H9 (cell line): ENCODE data around the gene FZD10. TPM values are rescaled to one million over a fixed set of nuclear protein-coding genes. Genes with fewer than 3 reads are reported as not detected.

ENCODE experiments used
- DNase-seq: peaks from one replicate; pipeline ENCODE4 v3.0.0-alpha.2; 2017
- H2AFZ ChIP-seq: one replicate; pipeline ENCODE4 v1.6.1; 2013; ENCODE audit warnings: mild to moderate bottlenecking, low read length, control low read depth, moderate library complexity
- H2AK5ac ChIP-seq: 2 replicates; pipeline ENCODE4 v1.6.1; 2013; ENCODE audit warnings: low read length, control low read depth, mixed read lengths; ENCODE audit not compliant: insufficient read length
- H2BK120ac ChIP-seq: one replicate; pipeline ENCODE4 v1.6.1; 2013; ENCODE audit warnings: low read depth, mild to moderate bottlenecking, low read length, control low read depth, inconsistent platforms; ENCODE audit not compliant: poor library complexity, severe bottlenecking
- H2BK12ac ChIP-seq: 2 replicates; pipeline ENCODE4 v1.6.1; 2013; ENCODE audit warnings: low read length, control low read depth, mixed read lengths, low read depth; ENCODE audit not compliant: insufficient read length
- H2BK15ac ChIP-seq: 2 replicates; pipeline ENCODE4 v1.6.1; 2013; ENCODE audit warnings: low read depth, low read length, control low read depth
- H2BK20ac ChIP-seq: one replicate; pipeline ENCODE4 v1.6.1; 2013; ENCODE audit warnings: low read depth, mild to moderate bottlenecking, low read length, control low read depth, inconsistent platforms; ENCODE audit not compliant: poor library complexity, severe bottlenecking
- H2BK5ac ChIP-seq: 2 replicates; pipeline ENCODE4 v1.6.1; 2013; ENCODE audit warnings: low read length, control low read depth, mixed read lengths; ENCODE audit not compliant: insufficient read length
- H3K14ac ChIP-seq: 2 replicates; pipeline ENCODE4 v1.6.1; 2013; ENCODE audit warnings: low read length, control low read depth; ENCODE audit not compliant: insufficient read depth
- H3K18ac ChIP-seq: 2 replicates; pipeline ENCODE4 v1.6.1; 2013; ENCODE audit warnings: low read depth, mild to moderate bottlenecking, mixed read lengths, low read length, control low read depth; ENCODE audit not compliant: insufficient read length
- H3K23ac ChIP-seq: 2 replicates; pipeline ENCODE4 v1.6.1; 2013; ENCODE audit warnings: low read length, control low read depth, mixed read lengths, low read depth; ENCODE audit not compliant: insufficient read length
- H3K23me2 ChIP-seq: 2 replicates; pipeline ENCODE4 v1.6.1; 2013; ENCODE audit warnings: low read depth, mild to moderate bottlenecking, mixed read lengths, low read length, control low read depth; ENCODE audit not compliant: insufficient read length, poor library complexity, severe bottlenecking
- H3K27ac ChIP-seq: 2 replicates; pipeline ENCODE4 v1.5.1; 2013; ENCODE audit warnings: low read length, control low read depth, mixed read lengths, low read depth; ENCODE audit not compliant: insufficient read length
- H3K27me3 ChIP-seq: 2 replicates; pipeline ENCODE4 v1.6.1; 2013; ENCODE audit warnings: low read length, control low read depth, inconsistent platforms; ENCODE audit not compliant: insufficient read depth
- H3K4ac ChIP-seq: 2 replicates; pipeline ENCODE4 v1.6.1; 2013; ENCODE audit warnings: low read depth, mild to moderate bottlenecking, control low read depth, inconsistent platforms, low read length, moderate library complexity
- H3K4me1 ChIP-seq: 2 replicates; pipeline ENCODE4 v1.6.1; 2013; ENCODE audit warnings: low read length, control low read depth, inconsistent platforms; ENCODE audit not compliant: insufficient read depth
- H3K4me2 ChIP-seq: 2 replicates; pipeline ENCODE4 v1.6.1; 2013; ENCODE audit warnings: low read length, control low read depth, mixed read lengths; ENCODE audit not compliant: insufficient read length, insufficient read depth
- H3K56ac ChIP-seq: 2 replicates; pipeline ENCODE4 v1.6.1; 2013; ENCODE audit warnings: low read depth, mild to moderate bottlenecking, mixed read lengths, low read length, control low read depth; ENCODE audit not compliant: insufficient read length
- H3K79me1 ChIP-seq: 2 replicates; pipeline ENCODE4 v1.6.1; 2013; ENCODE audit warnings: low read depth, mild to moderate bottlenecking, moderate library complexity, low read length, control low read depth, inconsistent platforms; ENCODE audit not compliant: insufficient read depth, poor library complexity, severe bottlenecking
- H3K79me2 ChIP-seq: 2 replicates; pipeline ENCODE4 v1.6.1; 2013; ENCODE audit warnings: low read length, control low read depth, inconsistent platforms; ENCODE audit not compliant: insufficient read depth
- H3K9ac ChIP-seq: 2 replicates; pipeline ENCODE4 v1.6.1; 2013; ENCODE audit warnings: low read length, control low read depth, mixed read lengths; ENCODE audit not compliant: insufficient read length; ENCODE audit errors: extremely low read depth
- H3K9me3 ChIP-seq: one replicate; pipeline ENCODE4 v1.6.1; 2013; ENCODE audit warnings: low read depth, low read length, inconsistent platforms; ENCODE audit not compliant: control insufficient read depth
- H3T11ph ChIP-seq: one replicate; pipeline ENCODE4 v1.6.1; 2013; ENCODE audit warnings: mild to moderate bottlenecking, low read length, control low read depth, inconsistent platforms
- H4K20me1 ChIP-seq: one replicate; pipeline ENCODE4 v1.6.1; 2013; ENCODE audit not compliant: control insufficient read depth, insufficient read length, insufficient read depth
- H4K5ac ChIP-seq: 2 replicates; pipeline ENCODE4 v1.6.1; 2013; ENCODE audit warnings: low read depth, mild to moderate bottlenecking, mixed read lengths, low read length, control low read depth; ENCODE audit not compliant: insufficient read length
- H4K8ac ChIP-seq: replicated peaks from 2 replicates; pipeline ENCODE4 v1.6.1; 2013; ENCODE audit warnings: low read length, control low read depth, mixed read lengths, low read depth; ENCODE audit not compliant: insufficient read length
- H4K91ac ChIP-seq: 2 replicates; pipeline ENCODE4 v1.6.1; 2013; ENCODE audit warnings: low read depth, mild to moderate bottlenecking, moderate library complexity, mixed read lengths, low read length, control low read depth; ENCODE audit not compliant: insufficient read length
- H3K27ac Mint-ChIP-seq, 3 experiments: 2 replicates in 2 of 3; 3 replicates in 1 of 3; pipeline ENCODE4 v1.8.0; 2020 to 2021; ENCODE audit warnings: mixed read lengths in 3 of 3, mild to moderate bottlenecking in 1 of 3, moderate library complexity in 1 of 3
- H3K27me3 Mint-ChIP-seq: 2 replicates; pipeline ENCODE4 v1.8.0; 2021; ENCODE audit warnings: low read depth, mild to moderate bottlenecking, moderate library complexity, mixed read lengths
- H3K36me3 Mint-ChIP-seq, 3 experiments: 2 replicates in 2 of 3; 3 replicates in 1 of 3; pipeline ENCODE4 v1.8.0; 2020 to 2021; ENCODE audit warnings: low read depth in 3 of 3, mixed read lengths in 3 of 3; ENCODE audit not compliant: insufficient read depth in 1 of 3
- H3K4me1 Mint-ChIP-seq, 2 experiments: 2 replicates each; pipeline ENCODE4 v1.8.0; 2020; ENCODE audit warnings: mixed read lengths in 2 of 2
- H3K4me3 Mint-ChIP-seq, 2 experiments: 2 replicates in 1 of 2; 3 replicates in 1 of 2; pipeline ENCODE4 v1.8.0; 2020 to 2021; ENCODE audit warnings: mild to moderate bottlenecking in 2 of 2, mixed read lengths in 2 of 2, moderate library complexity in 1 of 2
- H3K9me3 Mint-ChIP-seq, 2 experiments: 2 replicates in 1 of 2; 3 replicates in 1 of 2; pipeline ENCODE4 v1.8.0; 2020; ENCODE audit warnings: mild to moderate bottlenecking in 2 of 2, mixed read lengths in 2 of 2, moderate library complexity in 1 of 2
- WGBS: extraction: QIAGEN DNeasy Blood & Tissue Kit; methylation state at CpG from one replicate; pipeline ENCODE4 v1.1.7; 2013; ENCODE audit warnings: missing lambda C conversion rate, low lambda C conversion rate, mixed read lengths; ENCODE audit not compliant: insufficient read length; ENCODE audit errors: extremely low coverage; 5-methylcytosine and 5-hydroxymethylcytosine counted together
- total RNA-seq: library from RNA; stranded (reverse); gene quantifications from 2 replicates; pipeline ENCODE4 v1.2.1, GENCODE V29; 2021
- TF ChIP-seq, protein P1 (sequence below): fragments of 200-600 bp; sonication (generic); conservative IDR thresholded peaks from 3 replicates; pipeline ENCODE4 v1.8.0; 2021; ENCODE audit warnings: antibody characterized with exemption, mild to moderate bottlenecking

Gene FZD10
- total RNA-seq, 1 experiment from 2014 or later, result 1.0 TPM

DNA sequence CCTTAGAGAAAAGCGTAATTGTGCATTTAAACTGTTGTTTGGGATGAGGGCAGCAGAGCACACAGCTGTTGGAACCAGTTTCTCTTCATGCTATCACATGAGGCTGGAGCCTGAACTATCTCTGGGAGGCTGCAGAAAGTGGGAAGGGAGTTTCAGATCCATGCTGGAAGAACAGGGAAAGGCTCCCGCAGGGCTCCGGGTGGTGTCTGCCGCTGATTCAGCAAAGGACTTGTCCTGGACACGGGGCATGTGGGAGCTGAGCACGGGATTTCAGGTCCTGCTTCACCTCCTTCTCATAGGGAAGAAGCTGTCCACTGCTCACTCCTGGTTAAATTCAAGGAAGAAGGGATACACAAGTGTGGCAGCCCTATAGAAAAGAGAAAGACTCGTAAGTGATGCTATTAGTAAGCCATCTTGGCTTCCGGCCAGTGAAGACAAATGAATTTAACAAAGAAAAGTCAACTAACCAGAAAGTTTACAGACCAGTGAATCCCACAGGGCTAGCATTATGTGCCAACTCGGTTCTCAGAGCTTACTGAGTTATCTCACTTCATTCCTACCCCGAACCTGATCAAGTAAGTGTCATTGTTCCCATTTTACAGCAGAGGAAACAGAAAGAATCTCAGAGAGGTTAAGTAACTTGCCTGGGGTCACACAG, 6.7 kb upstream of the FZD10 start:
- Mint-ChIP-seq H3K36me3 (no peaks in the 10 kb centered on the region), H3K4me3 (no peak overlapping the region), H3K27ac (no peak overlapping the region), H3K4me1 (peaks cover 7 to 15% of the 10 kb centered on the region in 2 experiments), H3K27me3 (peaks cover 69% of the 10 kb centered on the region), H3K9me3 (no peaks in the 10 kb centered on the region; a peak in 1 of 5 replicates)
- Histone ChIP-seq H4K91ac (no peak overlapping the region), H2AK5ac (no peak overlapping the region), H4K8ac (no peak overlapping the region), H3K4me1 (peaks cover 6% of the 10 kb centered on the region; the same call in 1 of the 2 replicates), H4K5ac (no peak overlapping the region), H4K20me1 (no peaks in the 10 kb centered on the region), H3K23ac (no peak overlapping the region), H3K4ac (no peak overlapping the region), H2AFZ (no peak overlapping the region), H3K79me2 (no peaks in the 10 kb centered on the region), H3K79me1 (no peaks in the 10 kb centered on the region), H3K9me3 (no peaks in the 10 kb centered on the region), H2BK5ac (no peak overlapping the region), H3K4me2 (no peak overlapping the region), H2BK12ac (no peak overlapping the region), H3T11ph (no peak overlapping the region), H3K23me2 (peaks cover 2% of the 10 kb centered on the region), H3K27me3 (peaks cover 47% of the 10 kb centered on the region), H3K18ac (no peak overlapping the region), H2BK15ac (no peak overlapping the region), H3K9ac (no peak overlapping the region), H3K27ac (no peak overlapping the region), H2BK20ac (no peak overlapping the region), H3K56ac (no peak overlapping the region), H3K14ac (no peak overlapping the region), H2BK120ac (no peak overlapping the region)
- DNase-seq, result no peak
- TF ChIP-seq, protein P1, sequence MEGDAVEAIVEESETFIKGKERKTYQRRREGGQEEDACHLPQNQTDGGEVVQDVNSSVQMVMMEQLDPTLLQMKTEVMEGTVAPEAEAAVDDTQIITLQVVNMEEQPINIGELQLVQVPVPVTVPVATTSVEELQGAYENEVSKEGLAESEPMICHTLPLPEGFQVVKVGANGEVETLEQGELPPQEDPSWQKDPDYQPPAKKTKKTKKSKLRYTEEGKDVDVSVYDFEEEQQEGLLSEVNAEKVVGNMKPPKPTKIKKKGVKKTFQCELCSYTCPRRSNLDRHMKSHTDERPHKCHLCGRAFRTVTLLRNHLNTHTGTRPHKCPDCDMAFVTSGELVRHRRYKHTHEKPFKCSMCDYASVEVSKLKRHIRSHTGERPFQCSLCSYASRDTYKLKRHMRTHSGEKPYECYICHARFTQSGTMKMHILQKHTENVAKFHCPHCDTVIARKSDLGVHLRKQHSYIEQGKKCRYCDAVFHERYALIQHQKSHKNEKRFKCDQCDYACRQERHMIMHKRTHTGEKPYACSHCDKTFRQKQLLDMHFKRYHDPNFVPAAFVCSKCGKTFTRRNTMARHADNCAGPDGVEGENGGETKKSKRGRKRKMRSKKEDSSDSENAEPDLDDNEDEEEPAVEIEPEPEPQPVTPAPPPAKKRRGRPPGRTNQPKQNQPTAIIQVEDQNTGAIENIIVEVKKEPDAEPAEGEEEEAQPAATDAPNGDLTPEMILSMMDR, result no peak
- no CpG with 5 or more reads among the region's 10 CpGs for WGBS
